Loucy (cell line): ENCODE data around the gene NCOA6.

ENCODE experiments used
- H2AFZ ChIP-seq: fragments of 200-600 bp; sonication (generic); 2 replicates; pipeline ENCODE4 v1.6.0; 2016; ENCODE audit warnings: antibody characterized with exemption, mild to moderate bottlenecking, low read length, moderate library complexity
- H3F3A ChIP-seq: fragments of 200-600 bp; 2 replicates; pipeline ENCODE4 v1.6.0; 2016; ENCODE audit warnings: antibody characterized with exemption, low read depth, mild to moderate bottlenecking
- H3K27me3 ChIP-seq: fragments of 200-600 bp; sonication (generic); 2 replicates; pipeline ENCODE4 v1.6.1; 2014; ENCODE audit warnings: low read length, mild to moderate bottlenecking; ENCODE audit not compliant: insufficient read depth, poor library complexity, severe bottlenecking
- H3K36me3 ChIP-seq: fragments of 200-600 bp; sonication (generic); 2 replicates; pipeline ENCODE4 v1.6.1; 2016; ENCODE audit warnings: low read length; ENCODE audit not compliant: insufficient read depth
- H3K4me1 ChIP-seq: fragments of 200-600 bp; sonication (generic); 2 replicates; pipeline ENCODE4 v1.5.1; 2014; ENCODE audit warnings: low read length, mild to moderate bottlenecking; ENCODE audit not compliant: insufficient read depth, poor library complexity, severe bottlenecking
- H3K4me2 ChIP-seq: fragments of 200-600 bp; sonication (generic); 2 replicates; pipeline ENCODE4 v1.6.0; 2014; ENCODE audit warnings: antibody characterized with exemption, low read length, low read depth, mild to moderate bottlenecking; ENCODE audit not compliant: poor library complexity, severe bottlenecking
- H3K4me3 ChIP-seq: fragments of 200-600 bp; sonication (generic); 2 replicates; pipeline ENCODE4 v1.5.1; 2014; ENCODE audit warnings: low read length, mild to moderate bottlenecking, mixed read lengths; ENCODE audit not compliant: poor library complexity, severe bottlenecking
- H3K79me2 ChIP-seq: fragments of 200-600 bp; sonication (generic); 2 replicates; pipeline ENCODE4 v1.6.1; 2014; ENCODE audit warnings: low read length; ENCODE audit not compliant: insufficient read depth
- H3K9ac ChIP-seq: fragments of 200-600 bp; sonication (generic); 2 replicates; pipeline ENCODE4 v1.6.0; 2014; ENCODE audit warnings: mild to moderate bottlenecking, low read depth, low read length, moderate library complexity; ENCODE audit not compliant: poor library complexity, severe bottlenecking
- H3K9me2 ChIP-seq: fragments of 200-600 bp; sonication (generic); replicated peaks from 2 replicates; pipeline ENCODE4 v1.6.1; 2016; ENCODE audit warnings: low read depth, low read length, mixed read lengths
- H3K9me3 ChIP-seq: fragments of 200-600 bp; sonication (generic); 2 replicates; pipeline ENCODE4 v1.6.1; 2014; ENCODE audit warnings: mild to moderate bottlenecking, antibody characterized with exemption, low read length, low read depth; ENCODE audit not compliant: insufficient read depth
- H4K20me1 ChIP-seq: fragments of 200-600 bp; sonication (generic); 2 replicates; pipeline ENCODE4 v1.6.0; 2014; ENCODE audit warnings: antibody characterized with exemption, low read length, mild to moderate bottlenecking; ENCODE audit not compliant: insufficient read depth, poor library complexity, severe bottlenecking
- CTCF ChIP-seq: fragments of 200-600 bp; sonication (generic); conservative IDR thresholded peaks from 2 replicates; pipeline ENCODE4 v1.5.1; 2014; ENCODE audit warnings: mild to moderate bottlenecking, antibody characterized with exemption, low read length
- EZH2phosphoT487 ChIP-seq: fragments of 200-600 bp; IDR thresholded peaks from 2 replicates; pipeline ENCODE4 v1.6.1; 2018; ENCODE audit warnings: antibody characterized with exemption, mild to moderate bottlenecking, moderate library complexity, borderline replicate concordance

Gene NCOA6

GRCh38 chr20:34675993-34676641 lies 149.3 kb downstream of the NCOA6 start:
- Histone ChIP-seq H3K9me3 (no peaks in the 10 kb centered on the region), H3K9ac (peak overlapping the region; percentile 69)

GRCh38 chr20:34675561-34675960 lies 149.9 kb downstream of the NCOA6 start:
- H3K79me2 ChIP-seq = peaks cover 36% of the 10 kb centered on the region
- H3K9me2 ChIP-seq = no peaks in the 10 kb centered on the region
- H3F3A ChIP-seq = no peaks in the 10 kb centered on the region
- peaks cover 21% of the 10 kb centered on the region for H3K4me1 ChIP-seq
- no peak for TF ChIP-seq CTCF
- TF ChIP-seq EZH2phosphoT487 = no peak
- H3K4me2 ChIP-seq = peak overlapping the region; percentile 85
- peak overlapping the region; percentile 69 for H3K9ac ChIP-seq
- H3K9me3 ChIP-seq = no peaks in the 10 kb centered on the region
- peaks cover 8% of the 10 kb centered on the region for H4K20me1 ChIP-seq
- peak overlapping the region; percentile 86 for H3K4me3 ChIP-seq
- H2AFZ ChIP-seq = no peak overlapping the region
- no peaks in the 10 kb centered on the region for H3K27me3 ChIP-seq
- no peaks in the 10 kb centered on the region for H3K36me3 ChIP-seq

More at GRCh38 chr20:34675993-34676641, 149.3 kb downstream of the NCOA6 start:
- Histone ChIP-seq H3K4me3 (peak overlapping the region; percentile 86), H3K4me2 (peak overlapping the region; percentile 85), H4K20me1 (peaks cover 8% of the 10 kb centered on the region), H2AFZ (peak overlapping the region; percentile 76), H3K27me3 (no peaks in the 10 kb centered on the region), H3K36me3 (no peaks in the 10 kb centered on the region), H3K4me1 (peaks cover 21% of the 10 kb centered on the region), H3K79me2 (peaks cover 36% of the 10 kb centered on the region), H3K9me2 (no peaks in the 10 kb centered on the region), H3F3A (no peaks in the 10 kb centered on the region)
- TF ChIP-seq EZH2phosphoT487 = no peak
- TF ChIP-seq CTCF = no peak

GRCh38 chr20:34673412-34673811 lies 152.0 kb downstream of the NCOA6 start:
- Histone ChIP-seq H3K4me2 (no peak overlapping the region), H3K4me1 (peaks cover 21% of the 10 kb centered on the region), H3K9me2 (no peaks in the 10 kb centered on the region), H2AFZ (no peak overlapping the region), H4K20me1 (peaks cover 8% of the 10 kb centered on the region), H3K4me3 (no peak overlapping the region), H3K36me3 (no peaks in the 10 kb centered on the region), H3K9me3 (no peaks in the 10 kb centered on the region; the same call in 1 of the 2 replicates), H3K79me2 (peaks cover 39% of the 10 kb centered on the region), H3K9ac (no peak overlapping the region), H3F3A (no peaks in the 10 kb centered on the region), H3K27me3 (no peaks in the 10 kb centered on the region)
- no peak for TF ChIP-seq EZH2phosphoT487
- TF ChIP-seq CTCF = no peak
